PC-3 (cell line): Measurements from ENCODE around the gene RAB3GAP2. TPM values are rescaled to one million over a fixed set of nuclear protein-coding genes. Genes with fewer than 3 reads are reported as not detected.
"Not testable (repeated sequence)": the region's sequence is repeated elsewhere in the genome, so short reads cannot be mapped to it uniquely, and the experiment has no call there.

Experiments
- ATAC-seq: fragments of 200-7000 bp; cut with Tn5 transposase; 2 replicates; pipeline ENCODE4 v1.9.1; 2020; ENCODE audit warnings: mild to moderate bottlenecking, moderate library complexity
- BruUV-seq: library from RNA; stranded (reverse); fragments of 400-500 nt; replicated peaks from 2 replicates; lab custom pipeline; 2021; lab: Mats Ljungman, UMichigan
- CTCF ChIA-PET: fragments of 300-600 bp; sonication (Branson Sonifier 250); formaldehyde crosslinking; loops from one replicate; lab custom pipeline; 2022; ENCODE audit warnings: antibody characterized with exemption; lab: Charles Lee
- POLR2A ChIA-PET: fragments of 300-600 bp; sonication (Branson Sonifier 250); formaldehyde crosslinking; loops from one replicate; lab custom pipeline; 2022; ENCODE audit warnings: antibody characterized with exemption; ENCODE audit not compliant: unreplicated experiment; lab: Charles Lee
- DNase-seq: peaks from one replicate; pipeline ENCODE4 v3.0.0-alpha.2; 2015
- H2AFZ ChIP-seq: fragments of 300-600 bp; sonication (generic); 2 replicates; pipeline ENCODE4 v1.6.0; 2016; ENCODE audit warnings: antibody characterized with exemption, low read length
- H3F3A ChIP-seq: fragments of 300-600 bp; sonication (generic); one replicate; pipeline ENCODE4 v1.6.0; 2017; ENCODE audit warnings: antibody characterized with exemption, low read length, control low read depth, mild to moderate bottlenecking; ENCODE audit not compliant: unreplicated experiment
- H3K27ac ChIP-seq: fragments of 300-600 bp; sonication (generic); 2 replicates; pipeline ENCODE4 v1.5.1; 2016; ENCODE audit warnings: mild to moderate bottlenecking, low read length
- H3K27me3 ChIP-seq: fragments of 300-600 bp; sonication (generic); 2 replicates; pipeline ENCODE4 v1.6.1; 2016; ENCODE audit warnings: low read length, mixed read lengths
- H3K36me3 ChIP-seq: fragments of 300-600 bp; sonication (generic); 2 replicates; pipeline ENCODE4 v1.6.1; 2016; ENCODE audit warnings: low read depth, mixed run types, low read length, mixed read lengths
- H3K4me1 ChIP-seq: fragments of 300-600 bp; sonication (generic); 2 replicates; pipeline ENCODE4 v1.5.1; 2016; ENCODE audit warnings: low read length; ENCODE audit not compliant: insufficient read depth
- H3K4me2 ChIP-seq: fragments of 300-600 bp; sonication (generic); 2 replicates; pipeline ENCODE4 v1.6.0; 2016; ENCODE audit warnings: low read length
- H3K4me3 ChIP-seq: fragments of 300-600 bp; sonication (generic); 2 replicates; pipeline ENCODE4 v1.5.1; 2016; ENCODE audit warnings: mild to moderate bottlenecking, low read length, mixed read lengths
- H3K79me2 ChIP-seq: fragments of 300-600 bp; sonication (generic); 2 replicates; pipeline ENCODE4 v1.6.1; 2017; ENCODE audit warnings: low read length, mixed read lengths
- H3K9ac ChIP-seq: fragments of 300-600 bp; sonication (generic); 2 replicates; pipeline ENCODE4 v1.6.0; 2016; ENCODE audit warnings: mild to moderate bottlenecking, low read length
- H3K9me2 ChIP-seq: fragments of 300-600 bp; sonication (generic); replicated peaks from 2 replicates; pipeline ENCODE4 v1.6.1; 2016; ENCODE audit warnings: mixed run types, low read length, mixed read lengths
- H3K9me3 ChIP-seq: fragments of 300-600 bp; sonication (generic); 2 replicates; pipeline ENCODE4 v1.6.1; 2016; ENCODE audit warnings: low read length, mixed read lengths
- H4K20me1 ChIP-seq: fragments of 300-600 bp; sonication (generic); 2 replicates; pipeline ENCODE4 v1.6.1; 2016; ENCODE audit warnings: low read length, mixed read lengths
- CTCF ChIP-seq: fragments of 300-600 bp; sonication (generic); conservative IDR thresholded peaks from 2 replicates; pipeline ENCODE4 v1.5.1; 2017; ENCODE audit warnings: antibody characterized with exemption, low read depth, mild to moderate bottlenecking, low read length
- EZH2 ChIP-seq: fragments of 300-600 bp; sonication (generic); IDR thresholded peaks from one replicate; pipeline ENCODE4 v1.6.1; 2017; ENCODE audit warnings: antibody characterized with exemption, mild to moderate bottlenecking, low read length; ENCODE audit not compliant: unreplicated experiment
- EZH2phosphoT487 ChIP-seq: fragments of 300-600 bp; sonication (generic); IDR thresholded peaks from 2 replicates; pipeline ENCODE4 v1.6.1; 2018; ENCODE audit warnings: mild to moderate bottlenecking, antibody characterized with exemption, low read length, borderline replicate concordance
- intact Hi-C: fragments of 100-400 bp; cut with micrococcal nuclease; formaldehyde crosslinking; loops from 2 replicates; pipeline ENCODE4 v1.9.0; 2023
- total RNA-seq: library from RNA; depleted of rRNA; stranded (reverse); fragments of >200 nt; gene quantifications from 2 replicates; pipeline ENCODE4 v1.2.3, GENCODE V29; 2014

RAB3GAP2 gene
- total RNA-seq, 1 experiment from 2014 or later: 16.7 TPM

GRCh38 chr1:220255204-220255603 is 17.0 kb downstream of the RAB3GAP2 start:
- BruUV-seq: no TSS peak
- Histone ChIP-seq H4K20me1 (no peaks in the 10 kb centered on the region; the same call in 1 of the 2 replicates), H3K36me3 (peaks cover 29% of the 10 kb centered on the region), H3K4me3 (no peak overlapping the region), H3K9ac (no peak overlapping the region), H2AFZ (no peak overlapping the region), H3F3A (no peaks in the 10 kb centered on the region), H3K9me2 (no peaks in the 10 kb centered on the region), H3K27ac (no peak overlapping the region), H3K4me1 (no peaks in the 10 kb centered on the region), H3K79me2 (peaks cover 44% of the 10 kb centered on the region), H3K27me3 (no peaks in the 10 kb centered on the region), H3K4me2 (no peak overlapping the region), H3K9me3 (peaks cover 4% of the 10 kb centered on the region; the same call in 1 of the 2 replicates)
- ATAC-seq (no peak), DNase-seq (no peak)
- TF ChIP-seq EZH2phosphoT487 (no peak), CTCF (no peak), EZH2 (no peak)
- ChIA-PET CTCF (no interaction called here), POLR2A (no interaction called here)
- intact Hi-C loops: no loop called here

GRCh38 chr1:220253290-220253689 is 19.0 kb downstream of the RAB3GAP2 start:
- H2AFZ ChIP-seq, H3K9me2 ChIP-seq, H3K4me2 ChIP-seq, H3K27ac ChIP-seq, BruUV-seq, CTCF ChIA-PET, intact Hi-C loops, H3F3A ChIP-seq, DNase-seq, ATAC-seq, H3K27me3 ChIP-seq, H4K20me1 ChIP-seq, H3K9ac ChIP-seq, H3K4me3 ChIP-seq, H3K4me1 ChIP-seq, POLR2A ChIA-PET: not testable (repeated sequence)
- Histone ChIP-seq H3K79me2 (peaks cover 30% of the 10 kb centered on the region), H3K36me3 (peaks cover 46% of the 10 kb centered on the region), H3K9me3 (peaks cover 23% of the 10 kb centered on the region)

GRCh38 chr1:220251272-220251671 is 21.0 kb downstream of the RAB3GAP2 start:
- Histone ChIP-seq H3K9me2 (no peaks in the 10 kb centered on the region), H2AFZ (no peak overlapping the region), H3K9ac (no peak overlapping the region), H3K27ac (no peak overlapping the region), H3K4me3 (no peak overlapping the region), H3K36me3 (peaks cover 54% of the 10 kb centered on the region), H4K20me1 (no peaks in the 10 kb centered on the region), H3K79me2 (peaks cover 22% of the 10 kb centered on the region), H3K9me3 (peaks cover 23% of the 10 kb centered on the region), H3K27me3 (no peaks in the 10 kb centered on the region), H3K4me1 (no peaks in the 10 kb centered on the region), H3K4me2 (no peak overlapping the region), H3F3A (no peaks in the 10 kb centered on the region)
- CTCF ChIA-PET: no interaction called here
- ATAC-seq: no peak
- DNase-seq: no peak
- intact Hi-C loops: no loop called here
- TF ChIP-seq CTCF: no peak
- no peak for TF ChIP-seq EZH2phosphoT487
- no peak for TF ChIP-seq EZH2
- no TSS peak for BruUV-seq
- POLR2A ChIA-PET: no interaction called here
